Measurements from ENCODE around the gene RANBP1. TPM values are rescaled to one million over a fixed set of nuclear protein-coding genes. Genes with fewer than 3 reads are reported as not detected.

RANBP1 gene
- total and polyA plus RNA-seq, 8 donors: 63.7 to 184 (median 147) TPM

DNA sequence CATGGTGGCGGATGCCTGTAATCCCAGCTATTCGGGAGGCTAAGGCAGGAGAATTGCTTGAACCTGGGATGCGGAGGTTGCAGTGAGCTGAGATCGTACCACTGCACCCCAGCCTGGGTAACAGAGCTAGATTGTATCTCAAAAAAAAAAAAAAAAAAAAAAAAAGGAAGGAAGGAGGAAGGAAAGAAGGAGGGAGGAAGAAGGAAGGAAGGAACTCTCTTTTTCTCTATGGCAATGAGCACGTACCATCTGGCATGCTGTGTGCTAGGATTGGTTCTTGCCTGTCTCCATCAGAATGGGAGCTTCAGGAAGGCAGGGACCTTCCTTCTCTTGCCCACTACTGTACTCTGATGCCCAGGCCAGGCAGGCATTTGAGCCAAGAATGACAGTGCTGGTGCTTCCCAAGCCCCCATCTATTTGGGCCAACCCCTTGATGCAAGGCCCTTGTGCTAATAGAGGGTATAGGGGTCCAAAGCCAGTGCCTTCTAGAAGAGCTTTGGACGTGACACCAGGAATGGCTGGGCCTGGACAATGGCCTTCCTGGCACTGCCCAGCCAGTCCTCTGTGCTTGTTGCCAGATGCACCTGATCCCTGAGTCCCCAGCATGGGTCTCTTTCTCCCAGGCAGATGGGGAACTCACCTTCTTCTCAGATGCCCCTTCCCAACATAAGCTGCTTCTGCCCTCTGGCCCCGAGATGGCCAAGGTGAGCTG is 46.4 kb upstream of the RANBP1 start:
- H3K9me3 ChIP-seq: no peaks in the 10 kb centered on the region
- no peak for TF ChIP-seq CTCF (IDR thresholded peaks at IDR 0.05)
- DNase-seq: no peak
- no peaks in the 10 kb centered on the region for H3K4me1 ChIP-seq
- H3K27me3 ChIP-seq: no peaks in the 10 kb centered on the region
- H3K27ac ChIP-seq: no peak overlapping the region
- intact Hi-C loops (cut with DNase I): no loop called here
- peaks cover 0 to 18% of the 10 kb centered on the region in 2 donors for H3K36me3 ChIP-seq
- H3K4me3 ChIP-seq: no peak overlapping the region
- no peak for ATAC-seq

- Histone ChIP-seq H3K36me3 (no peaks in the 10 kb centered on the region), H3K9me3 (no peaks in the 10 kb centered on the region), H3K4me1 (no peaks in the 10 kb centered on the region), H3K27me3 (no peaks in the 10 kb centered on the region), H3K27ac (no peak overlapping the region), H3K4me3 (no peak overlapping the region)
- intact Hi-C loops (cut with DNase I): no loop called here
- DNase-seq: no peak
- no peak for ATAC-seq
- TF ChIP-seq CTCF (IDR thresholded peaks at IDR 0.05): no peak
Measured at GRCh38 chr22:20071524-20071972, 44.4 kb upstream of the RANBP1 start.

GRCh38 chr22:20076627-20077172 is 39.2 kb upstream of the RANBP1 start:
- Histone ChIP-seq H3K27me3 (no peaks in the 10 kb centered on the region), H3K27ac (no peak overlapping the region), H3K36me3 (no peaks in the 10 kb centered on the region), H3K4me3 (no peak overlapping the region), H3K9me3 (no peaks in the 10 kb centered on the region), H3K4me1 (peaks cover 6 to 18% of the 10 kb centered on the region in 2 donors)
- ATAC-seq (no peak), DNase-seq (no peak)
- intact Hi-C loops (cut with DNase I): no loop called here
- no peak for TF ChIP-seq CTCF (IDR thresholded peaks at IDR 0.05)

GRCh38 chr22:20079745-20080444 is 36.0 kb upstream of the RANBP1 start, which contains the start of gene DGCR8:
DGCR8 (plus strand) TSS chr22:20080241; CDS start chr22:20085964, 5,723 bp downstream.
- ATAC-seq (peak; percentile 97), DNase-seq (peak; percentile 94 to 98 (median 96))
- intact Hi-C loops (cut with DNase I): no loop called here
- Histone ChIP-seq H3K9me3 (no peaks in the 10 kb centered on the region), H3K27me3 (no peaks in the 10 kb centered on the region), H3K27ac (peak within 1 kb of the TSS; percentile 87 to 88), H3K4me1 (peaks cover 13 to 50% of the 10 kb centered on the region in 2 donors), H3K36me3 (no peaks in the 10 kb centered on the region), H3K4me3 (peak within 1 kb of the TSS; percentile 76 to 80)
- TF ChIP-seq CTCF (IDR thresholded peaks at IDR 0.05): no peak

GRCh38 chr22:20080445-20080775 is 35.5 kb upstream of the RANBP1 start:
- intact Hi-C loops (cut with DNase I): no loop called here
- TF ChIP-seq CTCF (IDR thresholded peaks at IDR 0.05): no peak
- Histone ChIP-seq H3K36me3 (no peaks in the 10 kb centered on the region), H3K9me3 (no peaks in the 10 kb centered on the region), H3K4me1 (peaks cover 13 to 55% of the 10 kb centered on the region in 2 donors), H3K27ac (peak overlapping the region; percentile 87 to 88), H3K27me3 (no peaks in the 10 kb centered on the region), H3K4me3 (peak overlapping the region; percentile 76 to 80)
- ATAC-seq: peak; percentile 56
- peak; percentile 55 to 94 (median 62) for DNase-seq

Data from left lung (tissue), 10 donors.